SK-N-MC (cell line): ENCODE measurements around the gene TAPT1.

ENCODE experiments used
- EZH2 ChIP-seq: fragments of 200-600 bp; sonication (generic); IDR thresholded peaks from one replicate; pipeline ENCODE4 v1.6.1; 2017; ENCODE audit warnings: antibody characterized with exemption
- POLR2AphosphoS5 ChIP-seq: IDR thresholded peaks from 2 replicates; pipeline ENCODE4 v1.6.1; 2012; ENCODE audit warnings: mild to moderate bottlenecking, low read depth, low read length, borderline replicate concordance

GRCh38 chr4:16236402-16237023, 10.2 kb upstream of the TAPT1 start:
- TF ChIP-seq POLR2AphosphoS5 (no peak), EZH2 (no peak)
